ENCODE data around the gene MYT1. TPM values are rescaled to one million over a fixed set of nuclear protein-coding genes. Genes with fewer than 3 reads are reported as not detected.

Gene MYT1
- total RNA-seq, 1 experiment from 2014 or later = 0.22 TPM

DNA sequence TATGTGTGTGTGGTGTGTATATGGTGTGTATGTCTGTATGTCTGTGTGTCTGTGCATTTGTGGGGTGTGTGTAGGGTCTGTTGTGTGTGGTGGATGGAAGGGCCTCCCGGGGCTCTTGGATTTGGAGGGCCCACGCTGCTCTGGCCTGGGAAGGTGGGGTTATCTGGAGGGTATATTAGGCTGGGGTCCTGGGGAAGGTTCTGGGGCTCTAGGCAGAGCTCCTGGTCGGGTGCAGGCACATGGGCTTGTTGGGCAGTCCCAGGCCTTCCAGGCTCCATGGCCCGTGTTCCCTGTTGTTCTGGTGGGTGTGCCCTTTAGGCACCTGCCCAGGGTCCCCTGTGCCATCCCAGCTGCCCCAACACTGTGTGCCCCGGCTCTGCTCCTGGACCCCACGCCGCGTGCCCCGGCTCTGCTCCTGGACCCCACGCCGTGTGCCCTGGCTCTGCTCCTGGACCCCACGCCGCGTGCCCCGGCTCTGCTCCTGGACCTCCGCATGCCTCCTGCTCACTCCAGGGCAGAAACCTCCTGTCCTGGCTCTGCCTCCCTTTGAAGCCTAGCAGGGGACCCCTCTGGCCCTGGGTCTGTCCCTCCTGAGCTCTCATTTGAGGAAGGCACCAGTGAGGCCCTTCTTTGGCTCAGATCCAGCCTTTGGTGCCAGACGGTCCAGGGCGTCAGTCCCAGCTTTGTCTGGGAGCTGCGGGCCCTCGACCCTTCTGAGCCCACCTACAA is 10.2 kb upstream of the MYT1 start:
- Histone ChIP-seq H3K4me3 (ENCODE audit: low read length) (no peak overlapping the region), H3K4me1 (ENCODE audit: insufficient read depth, low read length) (peaks cover 15% of the 10 kb centered on the region), H3K27ac (ENCODE audit: low read length) (no peak overlapping the region), H3K9me2 (replicated peaks; ENCODE audit: low read length) (no peaks in the 10 kb centered on the region), H4K20me1 (ENCODE audit: low read length) (no peaks in the 10 kb centered on the region), H2AFZ (ENCODE audit: low read length) (no peak overlapping the region), H3K36me3 (ENCODE audit: low read depth, low read length) (no peaks in the 10 kb centered on the region), H3K79me2 (ENCODE audit: low read length) (no peaks in the 10 kb centered on the region), H3K9ac (ENCODE audit: low read length) (no peak overlapping the region), H3F3A (ENCODE audit: low read length, unreplicated experiment) (no peaks in the 10 kb centered on the region), H3K27me3 (ENCODE audit: low read length) (no peaks in the 10 kb centered on the region), H3K9me3 (ENCODE audit: low read length) (no peaks in the 10 kb centered on the region), H3K4me2 (ENCODE audit: low read length) (no peak overlapping the region)
- DNase-seq (no peak), ATAC-seq (no peak)
- ChIA-PET POLR2A (ENCODE audit: unreplicated experiment) (no interaction called here), CTCF (no interaction called here)
- intact Hi-C loops (cut with micrococcal nuclease) = no loop called here
- no peak for TF ChIP-seq EZH2 (IDR thresholded peaks at IDR 0.05; ENCODE audit: low read length, unreplicated experiment)
- no peak for TF ChIP-seq CTCF (conservative IDR thresholded peaks at IDR 0.05; ENCODE audit: low read depth, low read length)
- TF ChIP-seq EZH2phosphoT487 (IDR thresholded peaks at IDR 0.05; ENCODE audit: borderline replicate concordance, low read length) = no peak
- BruUV-seq (replicated peaks) = no TSS peak

- H3K9me3 ChIP-seq (ENCODE audit: low read length) = no peaks in the 10 kb centered on the region
- DNase-seq = no peak
- no peak overlapping the region for H3K9ac ChIP-seq (ENCODE audit: low read length)
- POLR2A ChIA-PET (ENCODE audit: unreplicated experiment) = no interaction called here
- TF ChIP-seq CTCF (conservative IDR thresholded peaks at IDR 0.05; ENCODE audit: low read depth, low read length) = no peak
- TF ChIP-seq EZH2phosphoT487 (IDR thresholded peaks at IDR 0.05; ENCODE audit: borderline replicate concordance, low read length) = no peak
- TF ChIP-seq EZH2 (IDR thresholded peaks at IDR 0.05; ENCODE audit: low read length, unreplicated experiment) = no peak
- no peaks in the 10 kb centered on the region for H3F3A ChIP-seq (ENCODE audit: low read length, unreplicated experiment)
- H4K20me1 ChIP-seq (ENCODE audit: low read length) = no peaks in the 10 kb centered on the region
- no peak overlapping the region for H3K27ac ChIP-seq (ENCODE audit: low read length)
- no TSS peak for BruUV-seq (replicated peaks)
- H2AFZ ChIP-seq (ENCODE audit: low read length) = no peak overlapping the region
- CTCF ChIA-PET = no interaction called here
- no peak overlapping the region for H3K4me2 ChIP-seq (ENCODE audit: low read length)
- H3K4me3 ChIP-seq (ENCODE audit: low read length) = no peak overlapping the region
- H3K36me3 ChIP-seq (ENCODE audit: low read depth, low read length) = no peaks in the 10 kb centered on the region
- H3K9me2 ChIP-seq (replicated peaks; ENCODE audit: low read length) = no peaks in the 10 kb centered on the region
- peaks cover 15% of the 10 kb centered on the region for H3K4me1 ChIP-seq (ENCODE audit: insufficient read depth, low read length)
- intact Hi-C loops (cut with micrococcal nuclease) = no loop called here
- H3K27me3 ChIP-seq (ENCODE audit: low read length) = no peaks in the 10 kb centered on the region
- H3K79me2 ChIP-seq (ENCODE audit: low read length) = no peaks in the 10 kb centered on the region
- no peak for ATAC-seq
Measured at GRCh38 chr20:64154590-64155257, 9.5 kb upstream of the MYT1 start.

Measured in PC-3 (cell line).